GM12878 (cell line): Measurements from ENCODE around the gene TAF4. TPM values are rescaled to one million over a fixed set of nuclear protein-coding genes. Genes with fewer than 3 reads are reported as not detected.

Experiments
- ATF3 ChIP-seq: IDR thresholded peaks from 2 replicates; pipeline ENCODE4 v1.6.1; 2011; ENCODE audit warnings: low read depth, mild to moderate bottlenecking, low read length, moderate library complexity, borderline replicate concordance; ENCODE audit errors: extremely low read depth
- BCL3 ChIP-seq: IDR thresholded peaks from 2 replicates; pipeline ENCODE4 v1.6.1; 2011; ENCODE audit warnings: borderline replicate concordance, low read depth, mild to moderate bottlenecking, moderate library complexity, low read length; ENCODE audit not compliant: insufficient read depth, poor library complexity, severe bottlenecking
- BCLAF1 ChIP-seq: fragments of 450-650 bp; IDR thresholded peaks from 2 replicates; pipeline ENCODE4 v1.6.1; 2017; ENCODE audit warnings: antibody characterized with exemption, mild to moderate bottlenecking, moderate library complexity
- EGR1 ChIP-seq, 2 experiments: IDR thresholded peaks; 1 replicate in 1 of 2; 2 replicates in 1 of 2; pipeline ENCODE4 v1.6.1; 2011 to 2012; ENCODE audit warnings: low read depth in 2 of 2, low read length in 2 of 2, borderline replicate concordance in 1 of 2, mild to moderate bottlenecking in 1 of 2, moderate library complexity in 1 of 2
- NKRF ChIP-seq: fragments of 450-650 bp; conservative IDR thresholded peaks from 2 replicates; pipeline ENCODE4 v1.6.1; 2017; ENCODE audit warnings: mild to moderate bottlenecking, moderate library complexity
- NR2C2 ChIP-seq: IDR thresholded peaks from 2 replicates; pipeline ENCODE4 v1.6.1; 2011; ENCODE audit warnings: borderline replicate concordance, low read depth; ENCODE audit not compliant: control insufficient read depth, insufficient read length
- POU2F2 ChIP-seq: IDR thresholded peaks from 3 replicates; pipeline ENCODE4 v1.6.1; 2011; ENCODE audit warnings: low read depth, mild to moderate bottlenecking, low read length, borderline replicate concordance
- PRDM15 ChIP-seq: fragments of 450-650 bp; formaldehyde crosslinking; IDR thresholded peaks from 2 replicates; pipeline ENCODE4 v1.4.0; 2020; ENCODE audit warnings: mild to moderate bottlenecking, moderate library complexity
- SREBF1 ChIP-seq: IDR thresholded peaks from 2 replicates; pipeline ENCODE4 v1.6.1; 2012; ENCODE audit warnings: mild to moderate bottlenecking, low read length
- TCF12 ChIP-seq: IDR thresholded peaks from 2 replicates; pipeline ENCODE4 v1.6.1; 2011; ENCODE audit warnings: low read depth, mild to moderate bottlenecking, low read length
- ZNF687 ChIP-seq: fragments of 450-650 bp; IDR thresholded peaks from 2 replicates; pipeline ENCODE4 v1.6.1; 2017; ENCODE audit warnings: mild to moderate bottlenecking, moderate library complexity
- polyA plus RNA-seq, 11 experiments: library from polyadenylated mRNA; depleted of rRNA in 4 of 11; unstranded in 6 of 11; stranded (reverse) in 5 of 11; fragments of >200 nt; fragmentation: Nextera tagmentation in 4 of 11; fragmentation: Illumina TruSeq in 1 of 11; extraction: Ambion mirVana in 4 of 11; extraction: Trizol in 1 of 11; gene quantifications; 1 replicate in 1 of 11; 2 replicates in 10 of 11; pipeline versions ENCODE4 v1.2.1 to v1.2.3, GENCODE V29; 2011 to 2016; ENCODE audit warnings: inconsistent platforms in 2 of 11, missing spikeins in 2 of 11, low read depth in 1 of 11
- total RNA-seq, 4 experiments: library from RNA; depleted of rRNA in 3 of 4; stranded (reverse); fragments of >200 nt in 3 of 4; fragmentation: Illumina TruSeq in 1 of 4; extraction: Trizol in 1 of 4; gene quantifications; 2 replicates each; pipeline versions ENCODE4 v1.2.1 to v1.2.3, GENCODE V29; 2013 to 2021

TAF4 gene
- total and polyA plus RNA-seq, 10 of the 15 experiments (the other 5 are each of a cell fraction or from before 2014, with no cell fraction given): 0.39 to 16.9 (median 3.4) TPM

- TF ChIP-seq BCLAF1 (no peak), NKRF (0 out of 2 replicates have a peak, but pooled peaks have one; percentile 50), BCL3 (peak; percentile 36), TCF12 (peak; percentile 71; the same call in 1 of the 2 replicates), SREBF1 (no peak), PRDM15 (CRISPR knock-in tag) (no peak), ZNF687 (no peak), EGR1 (IDR thresholded peaks at IDR 0.05; ENCODE audit: borderline replicate concordance in 1 of 2, low read depth in 2 of 2, low read length in 2 of 2) (peak in 1 of 2 experiments; percentile 69; a peak in 2 of 3 replicates), ATF3 (no peak), POU2F2 (peak; percentile 97; the same call in 2 of the 3 replicates), NR2C2 (no peak)
Measured at GRCh38 chr20:62065674-62066338, at the start of gene TAF4 (continued).
